Measurements from ENCODE around the gene SLC8B1. TPM values are rescaled to one million over a fixed set of nuclear protein-coding genes. Genes with fewer than 3 reads are reported as not detected.

Gene SLC8B1
- total RNA-seq, 1 experiment from 2014 or later = 30.9 TPM

DNA sequence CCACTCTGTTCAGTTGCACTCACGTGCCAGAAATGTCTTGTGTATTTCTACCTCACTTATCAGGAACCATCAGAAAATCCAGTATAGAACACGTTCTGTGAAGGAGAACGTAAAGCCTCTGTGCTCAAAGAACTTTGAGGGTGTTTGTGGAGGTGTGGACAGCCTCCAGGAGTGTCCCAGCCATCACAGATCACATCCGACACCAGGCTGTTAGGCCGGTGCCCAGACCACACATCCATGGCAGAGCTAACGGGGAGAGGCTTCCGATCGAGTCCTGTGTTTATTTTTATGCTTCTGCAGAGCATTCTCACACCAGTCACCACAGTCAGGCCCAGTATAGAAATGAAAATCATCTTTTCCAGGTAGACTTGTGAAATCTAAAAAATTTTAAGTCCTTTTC is 60.1 kb downstream of the SLC8B1 start (continued):
- TF ChIP-seq YY1 (IDR thresholded peaks at IDR 0.05; ENCODE audit: extremely low read depth, insufficient replicate concordance, low read depth, low read length) (no peak), ZFX (IDR thresholded peaks at IDR 0.05) (no peak), CTCF (IDR thresholded peaks at IDR 0.05 in 2 of 3, conservative IDR thresholded peaks at IDR 0.05 in 1 of 3; ENCODE audit: borderline replicate concordance in 1 of 3, insufficient read depth in 1 of 3, low read depth in 2 of 3, low read length in 2 of 3) (no peak)

DNA sequence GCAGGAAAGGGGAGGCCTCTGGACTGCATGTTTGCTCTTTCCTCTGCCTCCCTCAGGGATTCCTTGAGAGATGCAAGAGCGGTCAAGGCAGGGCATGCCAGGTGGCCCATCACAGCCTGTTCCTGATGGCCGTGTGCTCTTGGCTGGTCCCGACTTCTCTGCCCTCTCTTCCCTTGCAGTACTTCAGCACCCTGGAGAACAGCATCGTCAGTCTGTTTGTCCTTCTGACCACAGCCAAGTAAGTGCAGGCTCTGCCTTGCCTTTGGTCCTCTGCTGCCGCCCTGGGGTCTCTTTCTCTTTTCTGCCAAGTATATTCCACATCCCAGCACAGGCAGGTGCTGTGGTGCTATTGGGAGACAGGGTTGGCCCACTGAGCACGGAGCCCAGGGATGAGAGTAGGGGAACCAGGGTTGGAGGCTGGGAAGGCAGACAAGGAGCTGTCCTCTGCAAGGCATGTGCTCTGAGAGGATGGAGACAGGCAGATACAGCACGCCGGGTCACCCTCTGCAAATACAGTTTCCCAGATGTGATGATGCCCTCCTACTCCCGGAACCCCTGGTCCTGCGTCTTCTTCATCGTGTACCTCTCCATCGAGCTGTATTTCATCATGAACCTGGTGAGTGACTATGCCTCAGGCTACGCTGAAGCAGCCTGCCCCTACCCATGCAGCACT is 61.7 kb downstream of the SLC8B1 start:
- H4K20me1 ChIP-seq (ENCODE audit: insufficient read depth) = no peaks in the 10 kb centered on the region
- ChIA-PET RAD21 (ENCODE audit: low non-redundant PET in 1 of 2, low total read pairs in 2 of 2, uncharacterized antibody in 2 of 2, unreplicated experiment in 2 of 2) (no interaction called here), CTCF (no interaction called here), POLR2A (no interaction called here)
- DNase-seq (ENCODE audit: low read depth, low spot score) (no peak), ATAC-seq (no peak)
- peaks cover 0 to 5% of the 10 kb centered on the region in 2 experiments; a peak in 1 of 4 replicates for H3K36me3 ChIP-seq (ENCODE audit: control insufficient read depth in 1 of 2, insufficient read depth in 2 of 2, low read length in 2 of 2)
- H3K9me3 ChIP-seq (ENCODE audit: control insufficient read depth in 1 of 2, insufficient read depth in 1 of 2, low read depth in 1 of 2, low read length in 2 of 2) = no peaks in the 10 kb centered on the region
- H3K4me3 ChIP-seq (replicated peaks in 1 of 2; ENCODE audit: low read depth in 1 of 2, low read length in 2 of 2) = no peak overlapping the region
- no peak overlapping the region for H3K27ac ChIP-seq (ENCODE audit: low read depth, low read length)
- no TSS peak for BruUV-seq (replicated peaks)
- intact Hi-C loops (cut with micrococcal nuclease) = no loop called here
- no peaks in the 10 kb centered on the region for H3K79me2 ChIP-seq (ENCODE audit: insufficient read depth, low read length)
- H3K9ac ChIP-seq (ENCODE audit: low read length) = no peak overlapping the region
- H3K4me2 ChIP-seq (ENCODE audit: low read length) = no peak overlapping the region
- no peaks in the 10 kb centered on the region for H3K9me2 ChIP-seq (ENCODE audit: insufficient read depth)
- TF ChIP-seq SRF (IDR thresholded peaks at IDR 0.05; ENCODE audit: low read depth) (no peak), YY1 (IDR thresholded peaks at IDR 0.05; ENCODE audit: extremely low read depth, insufficient replicate concordance, low read depth, low read length) (no peak), ZNF274 (IDR thresholded peaks at IDR 0.05; ENCODE audit: low read depth, low read length) (no peak), CTCF (IDR thresholded peaks at IDR 0.05 in 2 of 3, conservative IDR thresholded peaks at IDR 0.05 in 1 of 3; ENCODE audit: borderline replicate concordance in 1 of 3, insufficient read depth in 1 of 3, low read depth in 2 of 3, low read length in 2 of 3) (no peak), FOSL1 (IDR thresholded peaks at IDR 0.05; ENCODE audit: low read depth) (no peak), POLR2A (IDR thresholded peaks at IDR 0.05; ENCODE audit: borderline replicate concordance, extremely low read depth, insufficient read depth, insufficient read length) (no peak), CBX3 (IDR thresholded peaks at IDR 0.05; ENCODE audit: low read depth) (no peak), RAD21 (IDR thresholded peaks at IDR 0.05; ENCODE audit: low read depth) (no peak), POLR2AphosphoS5 (IDR thresholded peaks at IDR 0.05; ENCODE audit: low read depth, low read length) (no peak), EGR1 (IDR thresholded peaks at IDR 0.05; ENCODE audit: low read depth) (no peak), MAX (IDR thresholded peaks at IDR 0.05) (no peak), EZH2 (IDR thresholded peaks at IDR 0.05) (no peak), SP1 (IDR thresholded peaks at IDR 0.05; ENCODE audit: low read depth) (no peak), JUND (IDR thresholded peaks at IDR 0.05) (no peak), ELF1 (IDR thresholded peaks at IDR 0.05; ENCODE audit: borderline replicate concordance, low read depth) (no peak), EZH2phosphoT487 (IDR thresholded peaks at IDR 0.05; ENCODE audit: borderline replicate concordance) (no peak), TCF7L2 (IDR thresholded peaks at IDR 0.05; ENCODE audit: borderline replicate concordance, extremely low read depth, insufficient read depth, insufficient read length) (no peak)
- TF ChIP-seq, protein P1, sequence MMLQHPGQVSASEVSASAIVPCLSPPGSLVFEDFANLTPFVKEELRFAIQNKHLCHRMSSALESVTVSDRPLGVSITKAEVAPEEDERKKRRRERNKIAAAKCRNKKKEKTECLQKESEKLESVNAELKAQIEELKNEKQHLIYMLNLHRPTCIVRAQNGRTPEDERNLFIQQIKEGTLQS (IDR thresholded peaks at IDR 0.05) = no peak
- H3K27me3 ChIP-seq (ENCODE audit: insufficient read depth, low read length) = no peaks in the 10 kb centered on the region
- no peak overlapping the region for H2AFZ ChIP-seq (ENCODE audit: low read depth, low read length, poor library complexity, severe bottlenecking)
- H3K4me1 ChIP-seq (ENCODE audit: control insufficient read depth in 1 of 2, insufficient read depth in 2 of 2, low read length in 2 of 2) = no peaks in the 10 kb centered on the region
